ENCODE measurements around the gene PACS2. TPM values are rescaled to one million over a fixed set of nuclear protein-coding genes. Genes with fewer than 3 reads are reported as not detected.
"Not testable (repeated sequence)": the region's sequence is repeated elsewhere in the genome, so short reads cannot be mapped to it uniquely, and the experiment has no call there.

PACS2 gene
- total RNA-seq, 2 donors from 2014 or later: 80.4 to 125 TPM

GRCh38 chr14:105355850-105356604 is 41.5 kb downstream of the PACS2 start:
- no peak overlapping the region for H3K4me3 ChIP-seq
- no peak for TF ChIP-seq CTCF (IDR thresholded peaks at IDR 0.05)
- no peaks in the 10 kb centered on the region for H3K9me3 ChIP-seq
- H3K27me3 ChIP-seq (replicated peaks; ENCODE audit: insufficient read depth): no peaks in the 10 kb centered on the region
- peaks cover 12% of the 10 kb centered on the region for H3K36me3 ChIP-seq
- no peak for DNase-seq (ENCODE audit: low spot score)
- H3K4me1 ChIP-seq (ENCODE audit: control insufficient read depth in 1 of 2, low read depth in 2 of 2): no peaks in the 10 kb centered on the region
- no peak for ATAC-seq (ENCODE audit: insufficient number of reproducible peaks, low FRiP score, low read depth)
- no peak overlapping the region for H3K27ac ChIP-seq

- no peak overlapping the region for H3K4me3 ChIP-seq
- H3K9me3 ChIP-seq: no peaks in the 10 kb centered on the region
- H3K27ac ChIP-seq: no peak overlapping the region
- ATAC-seq (ENCODE audit: insufficient number of reproducible peaks, low FRiP score, low read depth): no peak
- TF ChIP-seq CTCF (IDR thresholded peaks at IDR 0.05): no peak
- no peak for DNase-seq (ENCODE audit: low spot score)
- no peaks in the 10 kb centered on the region for H3K4me1 ChIP-seq (ENCODE audit: control insufficient read depth in 1 of 2, low read depth in 2 of 2)
- no peaks in the 10 kb centered on the region for H3K27me3 ChIP-seq (replicated peaks; ENCODE audit: insufficient read depth)
- H3K36me3 ChIP-seq: peaks cover 12% of the 10 kb centered on the region
Observed at GRCh38 chr14:105356927-105357326, 42.4 kb downstream of the PACS2 start.

- no peak for TF ChIP-seq CTCF (IDR thresholded peaks at IDR 0.05)
- no peaks in the 10 kb centered on the region for H3K27me3 ChIP-seq (replicated peaks; ENCODE audit: insufficient read depth)
- no peaks in the 10 kb centered on the region for H3K9me3 ChIP-seq
- H3K4me3 ChIP-seq: no peak overlapping the region
- no peak overlapping the region for H3K27ac ChIP-seq
- H3K4me1 ChIP-seq (ENCODE audit: control insufficient read depth in 1 of 2, low read depth in 2 of 2): no peaks in the 10 kb centered on the region
- ATAC-seq (ENCODE audit: insufficient number of reproducible peaks, low FRiP score, low read depth): no peak
- peaks cover 12% of the 10 kb centered on the region for H3K36me3 ChIP-seq
- no peak for DNase-seq (ENCODE audit: low spot score)
Observed at GRCh38 chr14:105357626-105358025, 43.1 kb downstream of the PACS2 start.

GRCh38 chr14:105358140-105358846 is 43.7 kb downstream of the PACS2 start:
- DNase-seq (ENCODE audit: low spot score) (no peak), ATAC-seq (ENCODE audit: insufficient number of reproducible peaks, low FRiP score, low read depth) (no peak)
- TF ChIP-seq CTCF (IDR thresholded peaks at IDR 0.05): no peak
- H3K4me1 ChIP-seq (ENCODE audit: control insufficient read depth in 1 of 2, low read depth in 2 of 2): no peaks in the 10 kb centered on the region
- H3K27me3 ChIP-seq (replicated peaks; ENCODE audit: insufficient read depth): no peaks in the 10 kb centered on the region
- no peaks in the 10 kb centered on the region for H3K9me3 ChIP-seq
- H3K36me3 ChIP-seq: peaks cover 12% of the 10 kb centered on the region
- no peak overlapping the region for H3K27ac ChIP-seq
- no peak overlapping the region for H3K4me3 ChIP-seq

GRCh38 chr14:105358943-105359342 is 44.4 kb downstream of the PACS2 start:
- no peak overlapping the region for H3K4me3 ChIP-seq
- no peak for DNase-seq (ENCODE audit: low spot score)
- H3K27me3 ChIP-seq (replicated peaks; ENCODE audit: insufficient read depth): no peaks in the 10 kb centered on the region
- H3K9me3 ChIP-seq: no peaks in the 10 kb centered on the region
- no peak overlapping the region for H3K27ac ChIP-seq
- peaks cover 8% of the 10 kb centered on the region for H3K36me3 ChIP-seq
- no peak for TF ChIP-seq CTCF (IDR thresholded peaks at IDR 0.05)
- no peak for ATAC-seq (ENCODE audit: insufficient number of reproducible peaks, low FRiP score, low read depth)
- H3K4me1 ChIP-seq (ENCODE audit: control insufficient read depth in 1 of 2, low read depth in 2 of 2): peaks cover 0 to under 1% of the 10 kb centered on the region in 2 donors

- not testable (repeated sequence) for H3K4me3 ChIP-seq; H3K27ac ChIP-seq; H3K9me3 ChIP-seq; H3K36me3 ChIP-seq; ATAC-seq (ENCODE audit: insufficient number of reproducible peaks, low FRiP score, low read depth); H3K27me3 ChIP-seq (replicated peaks; ENCODE audit: insufficient read depth); DNase-seq (ENCODE audit: low spot score); H3K4me1 ChIP-seq (ENCODE audit: control insufficient read depth in 1 of 2, low read depth in 2 of 2)
Observed at GRCh38 chr14:105361412-105361811, 46.9 kb downstream of the PACS2 start.

Data from thoracic aorta (tissue), 2 donors.